ENCODE results near the gene DDX18.

DDX18 gene

GRCh38 chr2:117835990-117836760 lies 21.7 kb downstream of the DDX18 start:
- DNase-seq = no peak

- DNase-seq = no peak
Observed at GRCh38 chr2:117845304-117845703, 30.8 kb downstream of the DDX18 start.

GRCh38 chr2:117850015-117850414 lies 35.5 kb downstream of the DDX18 start:
- no peak for DNase-seq

- no peak for DNase-seq
Observed at GRCh38 chr2:117850461-117850860, 36.0 kb downstream of the DDX18 start.

GRCh38 chr2:117851969-117852368 lies 37.5 kb downstream of the DDX18 start:
- no peak for DNase-seq

- DNase-seq = no peak
Observed at GRCh38 chr2:117853316-117853715, 38.8 kb downstream of the DDX18 start.

- DNase-seq = no peak
Observed at GRCh38 chr2:117853873-117854272, 39.4 kb downstream of the DDX18 start.

GRCh38 chr2:117854610-117855009 lies 40.1 kb downstream of the DDX18 start:
- DNase-seq = no peak

- no peak for DNase-seq
Observed at GRCh38 chr2:117855886-117856285, 41.4 kb downstream of the DDX18 start.

GRCh38 chr2:117856415-117857210 lies 42.1 kb downstream of the DDX18 start:
- DNase-seq = no peak

GRCh38 chr2:117858336-117858735 lies 43.8 kb downstream of the DDX18 start:
- no peak for DNase-seq

GRCh38 chr2:117858892-117859531 lies 44.5 kb downstream of the DDX18 start:
- DNase-seq = no peak

GRCh38 chr2:117859532-117859911 lies 45.0 kb downstream of the DDX18 start:
- DNase-seq = no peak

- no peak for DNase-seq
Observed at GRCh38 chr2:117859924-117860647, 45.6 kb downstream of the DDX18 start.

GRCh38 chr2:117862459-117862858 lies 48.0 kb downstream of the DDX18 start:
- no peak for DNase-seq

- DNase-seq = no peak
Observed at GRCh38 chr2:117875786-117876185, 61.3 kb downstream of the DDX18 start.

GRCh38 chr2:117879003-117879402 lies 64.5 kb downstream of the DDX18 start:
- no peak for DNase-seq
